Cardiac septum (tissue), 1 donor: ENCODE measurements around the gene AQP7. TPM values are rescaled to one million over a fixed set of nuclear protein-coding genes. Genes with fewer than 3 reads are reported as not detected.
"Not testable (repeated sequence)": the region's sequence is repeated elsewhere in the genome, so short reads cannot be mapped to it uniquely, and the experiment has no call there.

ENCODE experiments used
- DNase-seq: peaks from one replicate; pipeline ENCODE4 v3.0.0-alpha.2; 2020; ENCODE audit warnings: low spot score
- intact Hi-C: fragments of 100-400 bp; cut with DNase I; formaldehyde crosslinking; loops from one replicate; pipeline ENCODE4 v1.14.0; 2022
- long read RNA-seq: library from polyadenylated mRNA; unstranded; transcript quantifications from one replicate; pipeline ENCODE4 v2.0.0, GENCODE V29; 2021
- total RNA-seq: library from RNA; stranded (reverse); fragmentation: NEBNext Ultra II Directional; extraction: Animal tissue kit (Norgen Biotek cat#: 25700); gene quantifications from one replicate; pipeline ENCODE4 v1.2.1, GENCODE V29; 2021
- donor health status: DM: no; HTN: no; CAD: no.

The AQP7 gene
- 80.4 TPM for total RNA-seq
- long read RNA-seq, transcript AQP7-201 (8 exons, 1,256 nt) = major isoform, 27 of 115 reads
- long read RNA-seq, partial matches to known transcripts = 25 of 115 reads
- long read RNA-seq, other reads (novel, unspliced or antisense) = 59 of 115 reads

DNA sequence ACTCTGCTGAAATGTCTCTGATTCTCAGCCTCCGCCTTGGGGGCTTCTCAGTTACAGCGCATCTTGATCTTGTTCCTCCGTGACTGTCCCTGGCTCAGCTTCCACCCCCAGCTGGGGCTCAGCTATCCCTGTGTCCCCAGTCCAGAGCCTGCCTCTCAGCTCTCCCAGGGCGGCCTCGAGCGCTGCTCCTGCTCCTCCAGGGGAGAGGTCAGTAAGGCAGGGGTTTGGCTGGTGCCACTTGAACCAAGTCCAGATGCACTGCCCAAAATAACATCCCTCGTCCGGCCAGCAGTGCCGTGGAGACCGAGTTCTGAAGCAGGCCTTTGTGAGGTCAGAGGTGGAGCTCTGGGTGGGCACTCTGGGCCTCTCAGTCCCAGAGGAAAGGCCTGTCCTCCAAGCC, at the start of gene AQP7:
Gene AQP7, minus strand, starts transcription at position 198 of the 400 bp plus-strand sequence. CDS start 1,306 bp downstream, outside the sequence.
- intact Hi-C loops = not testable (repeated sequence)
- peak; percentile 81 for DNase-seq

- intact Hi-C loops = loop anchor here (5.0 kb wide), 1 partner anchor 78 kb away; no protein-coding TSS in a partner anchor
- no peak for DNase-seq
These were observed 48.3 kb upstream of the AQP7 start for GRCh38 chr9:33450621-33451146.

DNA sequence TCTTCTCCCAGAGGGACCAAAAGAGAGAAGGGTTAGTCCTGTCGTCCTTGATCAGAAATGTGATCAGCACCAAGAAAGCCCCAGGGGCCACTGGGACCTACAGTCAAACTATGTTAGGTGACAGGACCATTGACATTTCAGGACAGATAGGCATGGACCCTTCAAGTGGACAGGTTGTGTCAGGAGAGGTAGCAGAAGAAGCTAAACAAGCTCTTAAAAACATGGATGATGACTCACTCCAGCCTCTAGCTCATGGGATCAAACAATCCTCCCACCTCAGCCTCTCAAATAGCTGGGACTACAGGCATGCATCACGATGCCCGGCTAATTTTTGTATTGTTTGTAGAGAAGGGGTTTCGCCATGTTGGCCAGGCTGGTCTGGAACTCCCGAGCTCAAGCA, 47.3 kb upstream of the AQP7 start:
- intact Hi-C loops = loop anchor here (5.0 kb wide), 2 partner anchors 42 to 77 kb away; no protein-coding TSS in a partner anchor
- no peak for DNase-seq

DNA sequence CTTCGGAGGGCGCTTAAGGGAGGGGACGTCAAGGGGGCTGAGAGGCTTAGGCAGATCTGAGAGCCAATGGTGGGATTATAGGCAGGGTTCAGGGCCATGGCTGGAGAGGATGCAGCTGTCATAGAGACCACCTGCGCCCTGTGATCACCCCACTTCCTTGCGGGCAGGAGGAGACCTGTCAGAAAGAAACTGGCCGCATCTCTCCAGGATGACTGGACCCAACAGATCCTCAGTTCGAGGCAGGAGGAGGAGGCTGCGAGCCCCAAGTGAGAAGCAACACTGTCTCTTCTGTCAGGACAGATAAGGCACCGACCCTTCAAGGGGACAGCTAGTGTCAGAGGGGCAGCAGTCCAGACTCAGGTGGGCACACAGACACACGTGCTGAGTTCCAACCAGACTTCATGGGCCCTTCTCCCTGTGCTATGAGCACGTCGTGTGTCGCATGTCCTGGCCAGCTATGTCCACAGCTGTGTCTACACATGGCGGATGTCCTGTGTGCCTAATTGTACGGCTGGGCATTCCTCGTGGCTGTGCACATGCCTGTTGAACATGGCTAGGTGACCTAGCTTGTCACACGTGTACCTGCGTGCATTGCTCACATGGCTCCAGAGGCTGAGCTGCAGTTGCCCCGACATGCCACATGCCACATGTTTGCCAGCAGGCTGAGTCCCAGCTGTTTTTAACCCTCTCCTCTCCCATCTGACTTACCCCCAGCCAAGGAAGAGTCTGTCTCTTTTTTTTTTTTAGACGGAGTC, 45.6 kb upstream of the AQP7 start:
- DNase-seq = no peak
- intact Hi-C loops = loop anchor here (5.0 kb wide), 1 partner anchor 41 kb away; no protein-coding TSS in a partner anchor

GRCh38 chr9:33446946-33447798, 44.8 kb upstream of the AQP7 start, which contains the start of gene AQP3:
Gene AQP3 (minus strand): TSS chr9:33447593. CDS start chr9:33447530, 63 bp downstream.
- intact Hi-C loops = loop anchor here (5.0 kb wide), 1 partner anchor 40 kb away; no protein-coding TSS in a partner anchor
- DNase-seq = no peak

- intact Hi-C loops = loop anchor here (5.0 kb wide), 1 partner anchor 39 kb away; no protein-coding TSS in a partner anchor
- no peak for DNase-seq
These were observed 44.0 kb upstream of the AQP7 start for GRCh38 chr9:33446240-33446945.

DNA sequence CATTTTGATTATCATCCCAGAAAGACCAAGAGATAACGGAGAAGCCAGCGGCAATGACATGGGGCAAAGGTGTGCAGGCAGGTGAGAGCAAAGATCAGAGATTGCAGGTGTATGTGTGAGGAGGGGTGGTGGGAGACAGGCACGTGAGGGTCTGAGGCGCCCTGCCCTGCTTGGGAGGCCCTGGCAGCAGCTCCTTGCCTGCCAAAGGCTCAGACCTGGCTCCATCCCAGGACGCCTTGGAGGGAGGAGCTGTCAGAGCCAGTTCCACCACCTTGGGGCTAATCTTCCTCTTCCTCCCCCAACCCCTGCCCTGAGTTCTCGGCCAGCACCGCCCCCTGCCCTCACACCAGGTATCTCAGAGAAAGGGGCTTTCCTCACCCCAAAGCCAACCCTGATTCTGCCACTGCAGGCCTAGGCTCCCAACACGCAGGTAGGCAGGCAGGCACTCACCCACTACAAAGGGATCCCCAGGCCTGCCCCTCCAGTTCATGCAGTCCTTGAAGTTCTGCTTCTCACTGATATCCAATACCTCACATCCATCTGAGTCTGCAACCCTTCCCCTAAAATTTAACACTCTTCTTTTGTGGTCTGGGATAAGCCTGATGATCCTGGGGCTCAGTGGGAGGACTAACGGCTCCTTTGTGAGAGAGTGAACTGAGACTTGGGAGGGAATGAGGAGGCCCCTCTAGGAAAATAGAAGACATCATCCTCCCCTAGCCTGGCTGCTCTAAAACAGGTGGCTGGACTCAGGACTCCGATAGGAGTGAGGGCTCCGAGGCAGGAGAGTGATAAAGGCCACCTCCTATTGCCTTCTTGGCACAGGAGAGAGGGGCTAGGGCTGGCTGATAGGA, 43.2 kb upstream of the AQP7 start:
- DNase-seq = no peak
- intact Hi-C loops = loop anchor here (5.0 kb wide), 1 partner anchor 38 kb away; no protein-coding TSS in a partner anchor

GRCh38 chr9:33443464-33444154, 41.2 kb upstream of the AQP7 start:
- intact Hi-C loops = no loop called here
- DNase-seq = no peak

DNA sequence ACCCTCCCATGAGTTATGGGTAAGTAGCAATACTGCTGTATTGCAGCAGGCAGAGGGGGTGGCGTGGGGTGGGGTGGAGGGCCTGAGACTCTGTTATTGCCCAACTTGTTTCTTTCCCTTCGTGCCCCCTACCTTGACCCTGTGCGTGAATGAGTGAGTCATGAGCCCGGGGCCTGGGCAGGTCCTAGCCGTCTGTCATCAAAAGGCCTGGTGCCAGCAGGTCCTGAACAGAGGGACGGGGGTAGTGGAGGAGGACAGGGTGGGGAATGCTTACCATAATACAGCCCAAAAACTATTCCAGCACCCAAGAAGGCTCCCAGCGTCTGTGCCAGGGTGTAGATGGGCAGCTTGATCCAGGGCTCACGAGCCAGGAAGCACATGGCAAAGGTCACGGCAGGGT, 40.7 kb upstream of the AQP7 start:
- intact Hi-C loops = no loop called here
- no peak for DNase-seq

DNA sequence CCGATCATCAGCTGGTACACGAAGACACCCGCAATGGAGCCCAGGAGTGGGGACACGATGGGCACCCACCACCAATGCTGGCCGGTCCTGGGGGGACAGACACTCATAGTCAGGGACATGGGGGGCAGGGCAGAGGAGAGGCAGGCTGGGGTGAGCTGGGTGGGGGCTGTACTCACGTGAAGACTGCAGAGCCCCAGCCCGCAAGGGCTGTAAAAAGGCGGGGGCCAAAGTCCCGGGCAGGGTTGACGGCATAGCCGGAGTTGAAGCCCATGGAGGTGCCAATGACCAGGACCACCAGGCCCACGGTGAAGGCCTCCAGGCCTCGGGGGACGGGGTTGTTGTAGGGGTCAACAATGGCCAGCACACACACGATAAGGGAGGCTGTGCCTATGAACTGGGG, 39.8 kb upstream of the AQP7 start:
- intact Hi-C loops = no loop called here
- no peak for DNase-seq

DNA sequence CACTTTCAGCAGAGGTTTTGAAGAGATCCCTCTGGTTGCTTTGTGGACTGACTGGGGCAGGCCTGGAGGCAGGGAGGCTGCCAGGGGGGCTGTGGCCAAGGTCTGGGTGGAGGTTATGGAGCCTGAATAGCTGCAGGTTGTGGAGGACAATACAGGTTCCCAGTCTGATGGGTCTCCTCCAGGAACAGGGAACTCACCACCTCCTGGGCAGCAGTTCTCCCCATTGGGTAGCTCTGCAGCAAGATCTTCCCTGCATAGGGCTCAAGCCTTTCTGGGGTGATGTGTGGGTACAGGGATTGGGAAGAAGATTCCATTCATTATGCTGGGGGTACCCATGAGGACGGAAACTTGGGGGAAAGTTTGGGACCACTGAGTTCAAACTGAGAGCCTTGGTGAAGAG, 38.2 kb upstream of the AQP7 start:
- no peak for DNase-seq
- intact Hi-C loops = no loop called here

DNA sequence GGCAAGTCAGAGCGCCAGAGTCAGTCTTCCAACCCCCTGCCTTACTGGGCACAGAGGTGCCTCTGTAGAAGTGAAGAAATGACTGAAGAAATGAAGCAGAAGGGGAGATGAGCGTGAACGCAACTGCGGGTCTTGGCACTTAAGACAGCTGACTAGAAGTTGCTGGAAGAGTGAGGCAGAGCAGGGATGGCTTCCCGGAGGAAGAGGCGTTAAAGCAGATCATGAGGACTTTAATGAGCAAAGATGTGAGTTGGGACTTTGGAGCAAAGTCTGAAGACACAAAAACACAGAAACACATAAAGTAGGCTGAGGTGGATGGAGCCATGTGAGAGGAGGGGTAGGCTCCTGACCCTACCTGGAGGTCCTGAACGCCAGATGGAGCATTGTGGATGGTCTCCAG, 37.8 kb upstream of the AQP7 start:
- intact Hi-C loops = no loop called here
- no peak for DNase-seq

- DNase-seq = no peak
- intact Hi-C loops = no loop called here
These were observed 37.4 kb upstream of the AQP7 start for GRCh38 chr9:33439731-33440130.

DNA sequence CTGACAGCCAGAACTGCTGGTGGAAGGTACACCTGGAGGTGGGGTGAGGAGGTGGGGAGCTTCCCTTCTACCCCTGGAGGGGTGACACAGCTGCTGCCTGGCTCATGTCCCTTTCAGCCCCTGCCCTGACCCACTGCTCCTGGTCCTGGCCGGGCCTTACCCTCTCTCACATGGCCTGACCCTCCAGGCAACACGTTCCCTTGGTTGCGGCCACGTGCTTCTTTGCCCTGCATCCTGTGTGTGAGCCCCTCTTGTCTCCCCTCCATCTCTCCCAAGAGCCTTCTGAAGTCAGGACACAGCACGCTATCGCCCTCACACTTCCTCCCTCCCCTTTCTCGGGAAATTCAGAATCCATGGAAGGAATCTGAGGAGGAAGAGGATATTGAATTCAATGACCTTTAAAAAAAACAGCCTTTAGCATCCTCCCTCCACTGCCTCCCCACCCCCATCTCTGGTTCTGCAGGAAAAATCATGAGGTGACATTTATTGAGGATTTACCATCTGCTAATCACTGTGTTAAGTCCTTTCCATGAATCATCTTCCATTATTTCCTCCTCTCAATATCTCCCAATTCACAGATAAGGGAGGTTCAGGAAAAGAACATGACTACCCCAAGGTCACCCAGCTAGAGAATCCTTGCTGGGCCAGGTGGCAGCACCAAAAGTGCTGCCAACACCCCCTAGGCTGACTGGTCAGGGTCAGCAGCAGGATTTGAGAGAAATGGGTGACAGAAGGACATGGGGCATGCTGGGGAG, 36.7 kb upstream of the AQP7 start:
- DNase-seq = no peak
- intact Hi-C loops = no loop called here

- intact Hi-C loops = no loop called here
- no peak for DNase-seq
These were observed 35.5 kb upstream of the AQP7 start for GRCh38 chr9:33437898-33438297.

DNA sequence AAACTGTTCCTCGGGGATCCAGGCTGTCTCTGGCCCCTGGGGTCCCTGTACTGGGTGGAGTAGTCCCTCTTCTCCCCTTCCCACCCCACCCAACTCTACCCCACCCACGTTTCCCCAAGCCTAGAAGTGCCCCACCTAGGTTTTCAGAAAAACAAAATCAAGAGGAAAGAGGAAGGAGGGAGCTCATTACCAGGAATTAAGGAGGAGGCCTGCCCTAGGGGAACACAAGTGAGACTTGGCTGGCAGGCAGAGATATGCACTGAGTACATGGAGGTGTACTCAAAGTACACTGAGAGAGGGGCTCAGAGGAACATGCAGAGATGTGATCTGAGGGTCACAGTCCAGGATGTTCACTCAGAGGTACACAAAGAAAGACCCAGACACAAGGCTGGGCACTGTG, 34.8 kb upstream of the AQP7 start:
- no peak for DNase-seq
- intact Hi-C loops = no loop called here

- intact Hi-C loops = no loop called here
- no peak for DNase-seq
These were observed 34.1 kb upstream of the AQP7 start for GRCh38 chr9:33436445-33436844.
